Stimulated activated CD8-positive, alpha-beta memory T cell treated with anti-CD3 and anti-CD28 coated beads, Interleukin-4, amount 100 ng/mL, for 4 hours (primary cell): ENCODE results near the gene HEXB.
"Not testable (repeated sequence)": the region's sequence is repeated elsewhere in the genome, so short reads cannot be mapped to it uniquely, and the experiment has no call there.

Experiments used
- DNase-seq, 2 donors: peaks; one replicate each; pipeline ENCODE4 v3.0.0-alpha.2; 2020; ENCODE audit warnings: low read depth in 2 of 2, low spot score in 1 of 2

The HEXB gene

DNA sequence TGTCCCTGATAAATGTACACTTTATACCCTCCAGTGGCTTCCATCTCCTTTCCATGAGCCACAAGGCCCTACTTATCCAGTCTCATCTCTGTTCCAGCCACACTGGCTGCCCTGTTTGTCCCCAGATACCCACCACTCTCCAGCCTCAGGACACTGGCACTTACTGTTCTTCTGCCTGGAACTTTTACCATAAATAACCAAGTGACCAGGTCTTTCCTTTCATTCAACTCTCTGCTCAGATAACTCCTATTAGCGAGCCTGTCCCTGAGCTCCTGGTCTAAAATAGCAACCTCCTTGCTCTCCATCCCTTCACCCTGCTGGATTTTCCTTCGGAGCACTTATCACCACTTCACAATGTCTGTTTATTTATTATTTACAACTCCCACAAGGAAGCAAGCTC is 27.9 kb upstream of the HEXB start:
- DNase-seq: no peak

DNA sequence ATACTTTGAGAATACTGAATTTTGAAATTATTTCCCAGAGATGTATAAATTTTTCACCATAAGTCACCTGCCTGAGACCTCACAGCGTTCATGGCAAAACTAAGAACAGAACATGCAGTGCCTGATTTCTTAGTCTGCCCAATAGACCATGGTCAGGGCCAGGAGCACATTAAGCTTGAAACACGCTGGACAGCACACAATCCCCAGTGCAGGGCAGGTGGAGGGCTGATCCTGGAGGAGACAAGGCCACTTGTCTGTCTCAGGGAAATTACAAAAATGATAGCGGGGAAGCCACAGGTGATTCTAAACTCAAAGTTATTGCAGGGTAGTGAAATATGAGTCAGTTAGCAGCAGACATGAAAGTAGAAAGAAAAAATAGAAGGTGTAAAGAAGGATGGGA is 25.9 kb upstream of the HEXB start:
- DNase-seq: no peak

DNA sequence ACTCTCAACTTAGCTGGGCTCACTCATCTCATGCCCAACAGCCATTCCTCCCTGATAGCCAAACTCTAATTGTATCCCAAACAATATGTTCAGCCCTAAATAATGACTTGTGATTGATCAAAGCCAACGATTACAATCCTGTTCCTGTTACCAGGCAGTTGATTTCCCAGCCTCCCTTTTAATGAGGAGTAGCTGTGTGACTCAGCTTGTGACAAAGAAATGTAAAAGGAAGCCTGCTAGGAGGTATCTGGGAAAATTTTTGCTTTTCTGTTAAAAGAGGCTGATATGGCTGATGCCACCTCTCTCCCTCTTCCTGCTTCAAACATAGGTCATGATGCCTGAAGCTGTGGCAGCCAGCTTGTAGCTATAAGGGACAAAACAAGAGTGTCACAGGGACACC is 24.9 kb upstream of the HEXB start:
- DNase-seq: no peak

- DNase-seq: no peak
These were observed 24.2 kb upstream of the HEXB start for GRCh38 chr5:74660873-74661272.

GRCh38 chr5:74664551-74664950 is 20.5 kb upstream of the HEXB start:
- DNase-seq: no peak

DNA sequence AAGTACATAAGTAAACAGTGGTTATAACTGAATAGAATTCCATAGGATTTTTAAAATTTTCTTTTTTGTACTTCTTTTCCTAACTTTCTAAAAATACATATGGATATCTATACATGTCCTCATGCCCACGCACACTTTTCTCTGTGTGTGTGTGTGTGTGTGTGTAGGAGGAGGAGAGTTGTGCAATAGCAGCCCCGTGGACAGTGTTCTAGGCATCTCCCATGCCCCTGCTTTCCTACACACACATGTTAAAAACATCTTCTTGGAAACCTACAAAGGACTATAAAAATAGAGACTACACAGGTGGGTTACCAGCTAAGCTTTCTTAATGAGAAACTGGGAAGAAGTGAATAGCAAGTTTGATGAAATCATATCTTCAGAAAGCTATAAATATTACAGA is 19.8 kb upstream of the HEXB start:
- no peak for DNase-seq

DNA sequence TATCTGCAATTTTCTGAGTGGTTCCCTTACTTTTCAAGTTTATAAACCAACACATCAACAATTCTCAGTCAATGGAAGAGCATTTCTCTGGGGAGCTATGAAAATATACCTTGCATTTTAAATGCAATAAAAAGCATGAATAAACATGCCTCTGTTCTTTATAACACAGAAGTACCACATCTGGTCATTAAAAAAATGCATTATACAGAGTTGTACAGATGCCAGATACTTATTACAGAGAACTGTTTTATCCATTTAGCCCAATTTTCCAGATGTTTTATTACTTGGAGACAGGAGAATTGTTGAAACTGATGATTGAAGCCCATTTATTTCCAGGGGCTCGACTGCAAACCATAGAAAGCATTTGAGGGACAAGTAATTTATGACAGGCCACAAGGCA is 19.2 kb upstream of the HEXB start:
- DNase-seq: no peak

DNA sequence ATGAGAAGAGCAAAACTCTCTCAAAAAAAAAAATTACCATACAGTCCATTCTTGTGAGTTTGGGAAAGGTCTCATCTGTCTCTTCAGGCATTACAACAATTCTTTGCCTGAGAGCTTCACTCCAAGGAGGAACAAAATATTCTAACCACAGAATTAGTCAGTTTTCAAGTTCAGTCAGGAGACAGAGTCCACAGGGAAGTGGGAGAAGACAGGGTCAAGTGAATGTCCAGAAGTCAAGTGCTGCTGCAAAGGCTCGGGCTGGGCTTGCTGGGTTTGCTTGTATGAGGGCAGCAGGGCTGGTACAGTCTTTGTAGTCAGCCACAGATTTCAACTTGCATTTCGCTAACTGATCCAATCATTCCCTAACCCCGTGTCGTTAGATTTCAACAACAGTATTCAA is 17.6 kb upstream of the HEXB start:
- DNase-seq: no peak

DNA sequence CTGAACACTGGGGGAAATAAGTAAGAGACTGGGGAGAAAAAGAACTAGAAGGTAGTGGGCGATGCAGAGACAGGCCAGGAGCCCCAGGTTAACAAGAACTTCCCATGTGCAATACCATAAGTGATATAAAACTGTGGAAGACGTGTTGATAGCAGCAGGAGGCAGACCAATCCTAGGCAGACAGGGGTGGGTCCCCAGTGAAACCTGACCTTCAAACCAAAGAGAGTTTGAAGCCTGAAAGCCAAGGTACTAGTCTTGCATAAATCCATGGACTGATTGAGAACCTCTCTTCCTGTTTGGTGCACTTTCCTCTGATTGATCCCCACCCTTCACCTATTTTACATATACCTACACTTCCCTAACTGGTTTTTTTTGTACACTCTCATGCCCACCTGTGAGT is 15.2 kb upstream of the HEXB start:
- no peak for DNase-seq

GRCh38 chr5:74670396-74671038 is 14.5 kb upstream of the HEXB start:
- DNase-seq: no peak

DNA sequence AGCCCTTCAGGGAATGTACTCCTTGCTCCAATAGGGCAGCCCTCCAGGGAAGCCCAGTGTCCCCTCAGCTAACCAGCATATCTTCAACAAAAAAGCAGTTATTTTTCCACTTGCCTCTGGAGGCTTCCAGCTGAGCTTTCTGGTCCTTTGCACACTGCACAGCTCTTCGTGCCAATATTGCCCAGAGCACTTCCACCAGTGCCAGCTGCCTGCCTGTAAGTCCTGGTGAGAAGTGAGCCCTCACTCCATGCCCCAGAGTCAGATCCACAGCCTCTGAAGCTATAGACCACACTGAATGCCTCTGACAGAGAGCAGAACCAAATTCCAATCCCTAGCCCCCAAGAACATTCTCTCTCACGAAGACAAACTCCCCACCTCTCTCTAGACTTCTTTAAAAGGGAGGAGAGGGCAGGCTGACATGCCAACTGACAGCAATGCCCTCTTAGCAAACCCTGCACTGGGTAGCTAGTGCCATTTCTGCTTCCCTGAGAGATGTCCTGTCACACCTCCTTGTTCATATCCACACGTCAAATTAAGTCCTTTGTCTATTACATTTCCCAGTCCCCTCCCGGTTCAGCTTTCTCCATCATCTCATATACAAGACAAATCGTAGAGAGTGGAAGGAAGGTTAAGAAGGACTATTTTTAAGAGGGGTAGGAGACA is 12.7 kb upstream of the HEXB start:
- DNase-seq: no peak

- no peak for DNase-seq
These were observed 11.8 kb upstream of the HEXB start for GRCh38 chr5:74673011-74673790.

DNA sequence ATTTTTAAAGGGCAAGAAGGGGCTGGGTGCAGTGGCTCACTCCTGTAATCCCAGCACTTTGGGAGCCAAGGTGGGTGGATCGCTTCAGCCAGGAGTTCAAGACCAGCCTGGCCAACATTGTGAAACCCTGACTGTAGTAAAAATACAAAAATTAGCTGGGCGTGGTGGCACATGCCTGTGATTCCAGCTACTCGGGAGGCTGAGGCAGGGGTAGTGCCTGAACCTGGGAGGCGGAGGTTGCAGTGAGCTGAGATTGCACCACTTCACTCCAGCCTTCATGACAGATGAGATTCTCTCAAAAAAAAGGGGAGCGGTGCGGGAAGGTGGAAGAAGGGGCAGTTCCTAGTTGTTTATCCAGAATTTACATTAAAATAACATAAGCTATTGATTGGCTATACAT is 8.6 kb upstream of the HEXB start:
- DNase-seq: not testable (repeated sequence)

- not testable (repeated sequence) for DNase-seq
These were observed 6.9 kb upstream of the HEXB start for GRCh38 chr5:74678123-74678522.

GRCh38 chr5:74679300-74679699 is 5.7 kb upstream of the HEXB start:
- not testable (repeated sequence) for DNase-seq

- DNase-seq: no peak
These were observed 5.1 kb upstream of the HEXB start for GRCh38 chr5:74679966-74680365.

- DNase-seq: no peak
These were observed 1.1 kb downstream of the HEXB start for GRCh38 chr5:74685979-74686631.

GRCh38 chr5:74686962-74687751 is 2.1 kb downstream of the HEXB start:
- no peak for DNase-seq

GRCh38 chr5:74693191-74693590 is 8.2 kb downstream of the HEXB start:
- DNase-seq: no peak

GRCh38 chr5:74717596-74717995 is 32.6 kb downstream of the HEXB start:
- no peak for DNase-seq

- DNase-seq: no peak
These were observed 37.2 kb downstream of the HEXB start for GRCh38 chr5:74722271-74722670.
